DMS114 treated with DMSO at 0.1 percent for 48 hours (cell line): Measurements from ENCODE around the gene KCNQ1OT1.

ENCODE experiments used
- DNase-seq: peaks from one replicate; lab custom pipeline; 2025; ENCODE audit not compliant: unreplicated experiment; lab: John Stamatoyannopoulos, UW

Gene KCNQ1OT1

GRCh38 chr11:2703363-2704141 is 3.8 kb upstream of the KCNQ1OT1 start:
- no peak for DNase-seq

- no peak for DNase-seq
Observed at GRCh38 chr11:2702771-2703362, 3.1 kb upstream of the KCNQ1OT1 start.

- no peak for DNase-seq
Observed at GRCh38 chr11:2701898-2702434, 2.2 kb upstream of the KCNQ1OT1 start.

GRCh38 chr11:2701230-2701629 is 1.4 kb upstream of the KCNQ1OT1 start:
- no peak for DNase-seq

- DNase-seq: no peak
Observed at GRCh38 chr11:2700415-2701211, 819 bp upstream of the KCNQ1OT1 start.

- no peak for DNase-seq
Observed at GRCh38 chr11:2699185-2699530, 636 bp downstream of the KCNQ1OT1 start.

GRCh38 chr11:2698386-2699184 is 1.2 kb downstream of the KCNQ1OT1 start:
- DNase-seq: no peak

GRCh38 chr11:2697866-2698265 is 1.9 kb downstream of the KCNQ1OT1 start:
- no peak for DNase-seq

- DNase-seq: no peak
Observed at GRCh38 chr11:2696455-2696854, 3.3 kb downstream of the KCNQ1OT1 start.

GRCh38 chr11:2694995-2695939 is 4.5 kb downstream of the KCNQ1OT1 start:
- no peak for DNase-seq

- no peak for DNase-seq
Observed at GRCh38 chr11:2694495-2694894, 5.3 kb downstream of the KCNQ1OT1 start.

GRCh38 chr11:2693271-2694261 is 6.2 kb downstream of the KCNQ1OT1 start:
- DNase-seq: no peak

GRCh38 chr11:2691991-2692875 is 7.6 kb downstream of the KCNQ1OT1 start:
- DNase-seq: no peak

GRCh38 chr11:2691355-2691761 is 8.4 kb downstream of the KCNQ1OT1 start:
- DNase-seq: no peak

GRCh38 chr11:2690596-2691354 is 9.0 kb downstream of the KCNQ1OT1 start:
- DNase-seq: no peak

- no peak for DNase-seq
Observed at GRCh38 chr11:2689651-2690575, 9.9 kb downstream of the KCNQ1OT1 start.
